ENCODE measurements around the gene ZBTB7C. TPM values are rescaled to one million over a fixed set of nuclear protein-coding genes. Genes with fewer than 3 reads are reported as not detected.

Gene ZBTB7C
- total RNA-seq, 1 donor from 2014 or later = 0.99 TPM

- DNase-seq (ENCODE audit: low read depth) = no peak
Measured at GRCh38 chr18:48091869-48092497, 317.2 kb downstream of the ZBTB7C start.

GRCh38 chr18:48090702-48091101, 318.5 kb downstream of the ZBTB7C start:
- no peak for DNase-seq (ENCODE audit: low read depth)

DNA sequence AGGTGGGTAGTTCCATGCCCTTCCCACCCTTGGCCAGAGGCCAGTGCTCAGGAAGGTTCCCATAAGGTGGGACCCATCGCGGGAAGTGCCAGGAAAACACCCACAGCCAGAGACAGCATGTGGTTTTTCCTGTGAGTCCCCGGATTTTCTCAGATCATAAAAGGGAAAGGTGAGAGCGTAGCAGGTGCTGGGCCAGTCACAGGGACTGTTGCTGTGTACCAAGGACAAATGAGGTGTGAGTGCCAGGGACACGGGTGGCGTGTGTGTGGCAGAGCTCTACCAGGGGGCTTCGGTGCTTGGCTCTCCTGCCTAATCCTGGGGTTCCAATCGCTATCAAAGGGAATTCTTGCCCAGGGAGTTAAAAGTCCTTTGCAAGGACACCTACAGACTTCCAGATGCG, 319.2 kb downstream of the ZBTB7C start:
- DNase-seq (ENCODE audit: low read depth) = no peak

DNA sequence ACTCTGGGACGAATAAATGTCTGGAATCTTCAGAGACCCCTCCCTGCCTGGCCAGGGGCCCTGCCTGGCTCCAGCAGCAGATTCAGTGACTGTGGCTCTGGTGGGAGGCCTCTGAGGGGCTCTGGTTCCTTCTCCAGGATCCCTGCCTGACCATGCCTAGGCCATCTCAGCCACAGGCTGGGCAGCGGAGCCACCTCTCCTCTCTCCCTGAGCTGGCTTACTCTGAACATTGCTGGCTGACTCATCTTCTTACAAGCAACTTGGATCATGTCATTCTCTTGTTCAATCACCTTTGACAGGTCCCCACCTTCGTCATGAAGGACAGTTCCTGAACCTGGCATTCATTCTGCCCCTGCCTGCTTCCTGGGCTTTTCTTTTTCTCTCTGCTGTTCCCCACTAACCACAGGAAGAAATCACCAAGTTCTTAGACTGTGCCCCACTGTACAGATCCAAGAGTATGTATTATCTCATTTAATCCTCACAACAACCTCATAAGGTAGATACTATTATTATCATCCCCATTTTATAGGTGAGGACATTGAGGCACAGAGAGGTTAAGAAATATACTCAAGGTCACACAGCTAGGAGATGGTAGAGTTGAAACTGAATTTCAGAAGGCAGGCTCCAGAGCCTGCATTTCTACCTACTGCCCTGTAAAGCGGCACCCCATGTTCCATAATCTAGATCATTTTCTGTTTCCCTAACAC, 323.2 kb downstream of the ZBTB7C start:
- peak; percentile 21 for DNase-seq (ENCODE audit: low read depth)

DNA sequence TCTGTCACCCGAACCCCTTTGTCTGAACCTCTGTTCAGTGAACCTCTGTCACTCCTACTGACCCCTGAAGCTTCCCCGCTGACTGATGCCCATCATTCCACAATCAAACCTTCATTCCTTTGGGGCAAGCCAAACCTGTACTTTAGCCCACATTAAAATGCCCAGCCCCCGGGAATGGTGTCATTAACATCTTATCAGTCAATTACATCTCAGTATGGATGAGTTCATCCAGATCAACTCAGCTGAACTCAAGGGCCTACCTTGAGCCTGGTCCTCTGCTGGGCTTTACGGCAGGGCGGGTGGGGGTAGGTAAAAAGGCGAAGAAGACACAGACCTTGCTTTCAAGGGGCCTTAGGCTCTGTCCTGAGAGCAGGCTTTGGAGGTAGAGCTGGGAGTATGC, 324.3 kb downstream of the ZBTB7C start:
- no peak for DNase-seq (ENCODE audit: low read depth)

DNA sequence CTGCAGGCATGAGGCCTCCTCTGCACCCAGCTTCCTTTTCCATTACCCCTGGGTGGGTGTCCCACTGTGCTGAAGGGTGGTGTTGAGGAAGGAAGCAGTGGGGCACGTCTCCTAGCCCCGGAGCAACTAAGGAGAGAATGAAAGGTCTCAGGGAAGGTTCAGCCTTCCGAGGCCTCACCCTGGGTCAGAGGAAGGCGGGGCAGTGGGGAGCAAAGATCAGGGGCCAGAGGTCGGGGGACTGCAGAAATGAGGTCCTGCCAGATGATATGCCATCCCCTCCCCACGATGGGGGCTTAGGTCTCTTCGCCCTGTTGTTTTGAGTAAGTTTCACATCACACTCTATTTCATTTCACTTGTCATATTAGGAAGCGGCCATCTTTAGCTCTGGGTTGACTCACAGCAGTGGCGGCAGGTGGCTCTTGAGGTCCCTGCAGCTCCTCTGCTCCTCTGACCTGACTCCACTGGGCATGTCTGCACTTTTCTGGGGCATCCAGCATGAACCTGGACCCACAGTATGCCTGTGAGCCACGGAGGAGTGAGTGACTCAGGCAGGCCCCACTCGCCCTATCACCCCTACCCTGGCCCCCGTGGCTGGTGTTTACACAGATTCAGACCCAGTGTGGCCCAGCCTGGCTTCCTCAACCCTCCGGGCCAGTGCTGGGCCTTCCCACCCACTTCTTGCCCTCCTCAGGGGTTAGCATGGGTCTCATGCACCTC, 325.0 kb downstream of the ZBTB7C start:
- no peak for DNase-seq (ENCODE audit: low read depth)

- no peak for DNase-seq (ENCODE audit: low read depth)
Measured at GRCh38 chr18:48080546-48080945, 328.6 kb downstream of the ZBTB7C start.

GRCh38 chr18:48079885-48080284, 329.3 kb downstream of the ZBTB7C start:
- no peak for DNase-seq (ENCODE audit: low read depth)

- no peak for DNase-seq (ENCODE audit: low read depth)
Measured at GRCh38 chr18:48078448-48078847, 330.7 kb downstream of the ZBTB7C start.

- no peak for DNase-seq (ENCODE audit: low read depth)
Measured at GRCh38 chr18:48077291-48077690, 331.9 kb downstream of the ZBTB7C start.

- DNase-seq (ENCODE audit: low read depth) = no peak
Measured at GRCh38 chr18:48076461-48076860, 332.7 kb downstream of the ZBTB7C start.

DNA sequence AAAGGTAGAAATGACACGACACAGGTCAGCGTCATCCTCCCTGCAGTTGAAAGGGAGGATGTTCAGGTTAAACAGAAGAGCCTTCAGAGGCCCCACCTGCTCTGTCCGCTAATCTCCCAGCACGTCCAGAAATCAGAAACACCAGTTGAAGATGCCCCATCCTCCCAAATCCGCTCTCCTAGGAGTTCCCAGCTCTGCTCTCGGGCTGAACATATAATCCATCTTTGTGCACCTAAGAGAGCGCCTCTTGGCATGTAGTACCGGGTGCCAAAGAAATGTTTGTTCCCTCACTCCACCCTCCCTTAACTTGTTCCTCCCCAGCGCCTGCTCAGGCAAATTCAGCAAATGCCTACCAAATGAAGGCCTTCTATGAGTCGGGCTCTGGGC, 333.5 kb downstream of the ZBTB7C start:
- DNase-seq (ENCODE audit: low read depth) = no peak

DNA sequence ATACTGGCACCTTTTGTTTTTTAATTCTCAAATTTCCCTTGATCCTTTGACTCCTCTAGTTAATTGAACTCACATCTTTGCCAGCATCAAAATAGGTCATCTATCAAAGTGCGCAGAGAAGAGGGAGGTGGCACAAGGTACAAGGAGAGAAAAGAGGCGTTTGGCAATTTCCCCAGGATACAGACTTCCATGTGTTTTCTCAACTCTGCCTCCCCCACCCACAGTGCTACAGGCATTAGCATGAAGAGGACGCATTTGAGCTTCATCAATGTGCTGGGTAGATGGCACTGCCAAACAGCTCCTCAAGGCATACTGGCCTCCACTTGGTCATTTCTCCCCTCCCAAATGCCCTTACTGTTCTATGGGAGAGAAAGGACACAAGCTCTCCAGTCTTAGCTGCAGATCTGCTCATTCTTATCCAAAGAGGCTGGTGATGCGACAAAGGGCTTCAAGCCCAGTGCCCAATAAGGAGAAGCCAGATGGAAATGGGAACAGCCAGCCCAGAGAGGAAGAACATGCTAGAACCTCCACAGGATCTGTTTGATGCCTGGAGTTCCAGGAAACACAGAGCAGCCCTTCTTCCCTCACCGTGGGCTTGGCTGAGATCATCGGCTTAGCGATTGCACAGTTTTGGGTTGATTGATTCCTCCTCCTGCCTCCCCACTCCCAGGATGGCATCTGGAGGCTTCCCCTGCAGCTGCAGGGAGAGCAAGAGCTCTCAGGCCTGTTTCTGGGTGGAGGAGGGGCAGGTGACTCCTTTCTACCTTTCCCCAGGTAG, 334.1 kb downstream of the ZBTB7C start:
- no peak for DNase-seq (ENCODE audit: low read depth)

DNA sequence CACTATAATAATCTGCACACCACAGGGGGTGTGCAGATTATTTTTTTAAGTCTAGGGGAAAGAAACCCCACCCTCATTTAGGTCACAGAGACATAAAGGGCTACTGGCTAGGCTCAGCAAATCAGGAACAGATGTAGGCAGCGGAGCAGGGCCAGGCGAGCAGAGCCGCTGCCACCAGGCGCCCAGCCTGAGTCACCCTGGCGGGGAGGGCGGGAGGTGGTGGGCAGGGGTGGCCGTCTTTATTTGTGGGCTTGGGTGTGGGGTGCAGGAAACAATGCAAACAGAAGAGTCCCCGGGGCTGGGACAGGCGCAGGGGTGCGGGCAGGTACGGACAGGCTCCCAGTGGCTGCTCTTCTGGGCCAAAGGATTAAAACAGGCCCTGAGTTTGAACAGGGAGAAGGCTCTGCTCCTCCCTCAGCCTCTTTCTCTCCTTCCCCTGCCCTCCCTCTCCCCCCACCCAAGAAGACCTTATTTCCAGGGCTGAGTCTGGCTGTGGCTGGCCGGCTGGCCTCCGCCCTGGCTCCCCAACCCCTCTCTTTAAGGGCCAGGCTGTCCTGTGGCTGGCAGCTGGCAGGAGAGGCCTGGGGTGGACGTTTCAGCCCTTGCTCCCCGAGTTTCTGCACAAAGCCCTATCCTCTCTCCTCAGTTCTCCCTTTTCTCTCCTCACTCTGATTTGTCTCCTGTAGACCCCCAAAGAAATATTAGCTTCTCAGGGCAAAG, 335.8 kb downstream of the ZBTB7C start:
- no peak for DNase-seq (ENCODE audit: low read depth)

GRCh38 chr18:48072428-48073204, 336.6 kb downstream of the ZBTB7C start:
- no peak for DNase-seq (ENCODE audit: low read depth)

DNA sequence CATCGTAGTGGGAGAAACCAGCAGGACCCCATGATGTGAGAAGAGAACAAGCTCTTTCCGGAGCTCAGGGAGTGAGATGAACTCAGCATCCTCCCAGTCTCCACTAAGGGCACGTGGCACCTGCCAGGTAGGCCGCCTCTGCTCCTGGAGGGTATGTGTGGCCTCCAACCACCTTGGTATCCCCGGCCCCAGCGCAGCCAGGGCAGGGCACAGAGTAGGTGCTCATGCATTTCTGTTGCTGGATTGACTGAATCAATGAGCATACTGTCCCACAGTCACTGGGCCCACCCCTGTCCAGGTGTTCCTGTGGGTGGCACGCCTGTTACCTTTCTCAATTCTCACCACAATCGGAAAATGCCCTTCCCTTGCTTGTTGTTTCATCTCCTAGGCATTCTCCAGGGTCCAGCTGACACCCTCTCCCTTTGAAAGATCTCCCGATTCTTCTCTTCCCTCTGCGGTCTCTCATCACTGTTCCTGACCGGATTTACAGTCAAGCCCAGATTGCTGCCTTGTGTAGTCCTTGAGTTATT, 340.2 kb downstream of the ZBTB7C start:
- DNase-seq (ENCODE audit: low read depth) = no peak

- no peak for DNase-seq (ENCODE audit: low read depth)
Measured at GRCh38 chr18:48066225-48066652, 342.9 kb downstream of the ZBTB7C start.

GRCh38 chr18:48065601-48065995, 343.6 kb downstream of the ZBTB7C start:
- DNase-seq (ENCODE audit: low read depth) = no peak

DNA sequence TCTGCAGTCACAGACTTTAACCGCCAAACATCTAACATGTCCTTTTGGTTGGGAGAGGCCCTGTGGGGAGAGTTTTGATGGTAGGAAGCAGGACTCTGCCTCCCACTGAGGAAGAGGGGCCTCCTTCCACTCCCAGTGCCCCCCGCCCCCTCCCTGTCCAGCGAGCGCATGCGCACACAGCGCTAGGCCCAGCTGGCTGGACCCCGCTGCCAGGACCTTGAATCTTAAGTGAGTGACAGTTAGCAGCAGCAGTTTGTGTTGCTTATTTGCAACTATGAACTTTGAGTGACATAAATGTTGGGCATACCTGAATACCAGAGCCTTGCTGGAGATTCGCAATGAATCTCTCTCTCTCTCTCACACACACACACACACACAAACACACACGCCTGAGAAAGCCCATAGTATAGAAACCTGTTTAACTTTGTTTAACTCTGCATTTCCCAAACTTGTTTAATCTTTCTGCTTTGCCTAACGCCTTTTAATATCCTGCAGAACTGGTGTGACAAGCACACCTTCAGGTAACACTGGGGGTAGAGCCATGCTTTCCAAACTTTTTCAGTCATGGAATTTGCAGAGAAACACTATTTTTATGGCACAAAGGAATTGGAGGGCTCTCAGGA, 344.1 kb downstream of the ZBTB7C start:
- DNase-seq (ENCODE audit: low read depth) = no peak
